ENCODE data around the gene KIF17. TPM values are rescaled to one million over a fixed set of nuclear protein-coding genes. Genes with fewer than 3 reads are reported as not detected.

KIF17 gene
- total and polyA plus RNA-seq, 2 of the 4 experiments (the other 2 are of a cell fraction), result 4.5 to 5.7 TPM

DNA sequence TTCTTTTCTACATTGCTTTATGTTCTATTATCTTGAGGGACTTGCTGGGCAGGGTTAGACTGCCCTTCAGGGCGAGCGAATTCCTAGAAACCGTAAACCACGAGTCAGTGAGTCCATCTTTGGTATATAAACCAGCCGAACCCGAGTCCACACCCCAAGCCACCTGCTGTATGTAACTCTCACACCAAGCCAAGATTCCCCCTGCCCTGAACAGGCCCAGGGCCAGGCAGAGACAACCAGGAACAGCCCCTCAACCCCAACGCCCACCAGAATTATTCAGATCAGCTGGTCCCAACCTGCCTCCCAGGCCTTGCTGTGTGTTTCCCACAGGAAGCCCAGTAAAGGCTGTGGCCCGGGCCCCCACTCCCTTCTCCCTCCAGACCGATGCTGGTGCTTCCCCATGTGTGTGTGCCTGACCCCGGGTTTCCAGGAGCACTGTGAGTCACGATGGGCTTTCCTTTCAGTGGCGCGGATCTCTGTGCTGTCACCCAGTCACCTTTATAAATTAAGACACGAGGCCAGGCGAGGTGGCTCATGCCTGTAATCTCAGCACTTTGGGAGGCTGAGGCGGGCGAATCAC lies 17.1 kb downstream of the KIF17 start:
- no peak for TF ChIP-seq SMC3 (IDR thresholded peaks at IDR 0.05; ENCODE audit: low read depth, low read length)
- TF ChIP-seq FOS (IDR thresholded peaks at IDR 0.05; ENCODE audit: low read depth, low read length), result no peak
- TF ChIP-seq MXI1 (IDR thresholded peaks at IDR 0.05; ENCODE audit: borderline replicate concordance, low read depth, low read length), result no peak
- no peak for TF ChIP-seq MAZ (IDR thresholded peaks at IDR 0.05; ENCODE audit: borderline replicate concordance, low read depth, low read length)
- TF ChIP-seq BHLHE40 (IDR thresholded peaks at IDR 0.05; ENCODE audit: low read depth, low read length), result no peak
- no peak for TF ChIP-seq MAFK (IDR thresholded peaks at IDR 0.05; ENCODE audit: low read depth, low read length)
- TF ChIP-seq CHD1 (IDR thresholded peaks at IDR 0.05; ENCODE audit: low read depth, low read length), result no peak
- TF ChIP-seq, protein P1, sequence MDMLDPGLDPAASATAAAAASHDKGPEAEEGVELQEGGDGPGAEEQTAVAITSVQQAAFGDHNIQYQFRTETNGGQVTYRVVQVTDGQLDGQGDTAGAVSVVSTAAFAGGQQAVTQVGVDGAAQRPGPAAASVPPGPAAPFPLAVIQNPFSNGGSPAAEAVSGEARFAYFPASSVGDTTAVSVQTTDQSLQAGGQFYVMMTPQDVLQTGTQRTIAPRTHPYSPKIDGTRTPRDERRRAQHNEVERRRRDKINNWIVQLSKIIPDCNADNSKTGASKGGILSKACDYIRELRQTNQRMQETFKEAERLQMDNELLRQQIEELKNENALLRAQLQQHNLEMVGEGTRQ (IDR thresholded peaks at IDR 0.05; ENCODE audit: low read depth, low read length), result no peak
- TF ChIP-seq RAD21 (IDR thresholded peaks at IDR 0.05; ENCODE audit: low read length), result no peak
- no peak for TF ChIP-seq RFX5 (IDR thresholded peaks at IDR 0.05; ENCODE audit: low read depth, low read length)
- TF ChIP-seq CEBPB (IDR thresholded peaks at IDR 0.05; ENCODE audit: low read depth, low read length), result no peak
- TF ChIP-seq, protein P2, sequence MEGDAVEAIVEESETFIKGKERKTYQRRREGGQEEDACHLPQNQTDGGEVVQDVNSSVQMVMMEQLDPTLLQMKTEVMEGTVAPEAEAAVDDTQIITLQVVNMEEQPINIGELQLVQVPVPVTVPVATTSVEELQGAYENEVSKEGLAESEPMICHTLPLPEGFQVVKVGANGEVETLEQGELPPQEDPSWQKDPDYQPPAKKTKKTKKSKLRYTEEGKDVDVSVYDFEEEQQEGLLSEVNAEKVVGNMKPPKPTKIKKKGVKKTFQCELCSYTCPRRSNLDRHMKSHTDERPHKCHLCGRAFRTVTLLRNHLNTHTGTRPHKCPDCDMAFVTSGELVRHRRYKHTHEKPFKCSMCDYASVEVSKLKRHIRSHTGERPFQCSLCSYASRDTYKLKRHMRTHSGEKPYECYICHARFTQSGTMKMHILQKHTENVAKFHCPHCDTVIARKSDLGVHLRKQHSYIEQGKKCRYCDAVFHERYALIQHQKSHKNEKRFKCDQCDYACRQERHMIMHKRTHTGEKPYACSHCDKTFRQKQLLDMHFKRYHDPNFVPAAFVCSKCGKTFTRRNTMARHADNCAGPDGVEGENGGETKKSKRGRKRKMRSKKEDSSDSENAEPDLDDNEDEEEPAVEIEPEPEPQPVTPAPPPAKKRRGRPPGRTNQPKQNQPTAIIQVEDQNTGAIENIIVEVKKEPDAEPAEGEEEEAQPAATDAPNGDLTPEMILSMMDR (conservative IDR thresholded peaks at IDR 0.05; ENCODE audit: low read depth, low read length), result no peak
- no peak for TF ChIP-seq NFE2L2 (IDR thresholded peaks at IDR 0.05; ENCODE audit: low read depth, low read length)
- no peak for TF ChIP-seq POLR2A (IDR thresholded peaks at IDR 0.05; ENCODE audit: low read depth, low read length)
- TF ChIP-seq, protein P3, sequence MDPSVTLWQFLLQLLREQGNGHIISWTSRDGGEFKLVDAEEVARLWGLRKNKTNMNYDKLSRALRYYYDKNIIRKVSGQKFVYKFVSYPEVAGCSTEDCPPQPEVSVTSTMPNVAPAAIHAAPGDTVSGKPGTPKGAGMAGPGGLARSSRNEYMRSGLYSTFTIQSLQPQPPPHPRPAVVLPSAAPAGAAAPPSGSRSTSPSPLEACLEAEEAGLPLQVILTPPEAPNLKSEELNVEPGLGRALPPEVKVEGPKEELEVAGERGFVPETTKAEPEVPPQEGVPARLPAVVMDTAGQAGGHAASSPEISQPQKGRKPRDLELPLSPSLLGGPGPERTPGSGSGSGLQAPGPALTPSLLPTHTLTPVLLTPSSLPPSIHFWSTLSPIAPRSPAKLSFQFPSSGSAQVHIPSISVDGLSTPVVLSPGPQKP (IDR thresholded peaks at IDR 0.05; ENCODE audit: borderline replicate concordance, low read depth, low read length), result no peak
- dilution Hi-C loops (cut with HindIII; ENCODE audit: low sequenced_read_pairs, unreplicated experiment), result no loop called here

More for the DNA sequence above, 17.1 kb downstream of the KIF17 start:
- no TSS peak for BruUV-seq (replicated peaks)
- no peaks in the 10 kb centered on the region for H3K9me3 ChIP-seq (ENCODE audit: control insufficient read depth, insufficient read depth, low read length)
- H3K27ac ChIP-seq (ENCODE audit: insufficient read depth, low read length), result no peak overlapping the region
- H4K8ac ChIP-seq (ENCODE audit: low read depth in 2 of 2, low read length in 2 of 2), result no peak overlapping the region
- no peak overlapping the region for H3K4me3 ChIP-seq (ENCODE audit: insufficient read depth, low read depth, low read length)
- H4K5ac ChIP-seq (ENCODE audit: low read depth, low read length), result no peak overlapping the region
- H3K36me3 ChIP-seq (ENCODE audit: control insufficient read depth, insufficient read depth, low read length), result no peaks in the 10 kb centered on the region
- H3K14ac ChIP-seq (replicated peaks; ENCODE audit: low read depth, low read length), result no peak overlapping the region; the same call in 1 of the 2 replicates
- H4K20me1 ChIP-seq (ENCODE audit: insufficient read depth, low read length), result no peaks in the 10 kb centered on the region; the same call in 1 of the 2 replicates
- no peak overlapping the region for H3K56ac ChIP-seq (ENCODE audit: extremely low read depth, insufficient read depth, low read length)
- no peak overlapping the region for H3K9ac ChIP-seq (ENCODE audit: low read depth, low read length)
- peaks cover 14% of the 10 kb centered on the region for H3K4me1 ChIP-seq (ENCODE audit: control insufficient read depth, insufficient read depth, low read length)
- 77% methylated on average over 13 of the region's 17 CpGs; no CpG with 5 or more reads in 1 of the 2 experiments for WGBS, 2 experiments (ENCODE audit: extremely low coverage in 2 of 2, insufficient read length in 1 of 2)
- DNase-seq, result no peak
- H2AFZ ChIP-seq (replicated peaks; ENCODE audit: low read length, poor library complexity), result peak overlapping the region; percentile 13
- intact Hi-C loops (cut with micrococcal nuclease) (no loop called here), in situ Hi-C loops (cut with MboI; ENCODE audit: low sequenced_read_pairs) (no loop called here)
- no peak overlapping the region for H3K23ac ChIP-seq (ENCODE audit: low read depth, low read length)
- H2BK120ac ChIP-seq (ENCODE audit: low read depth, low read length), result peak overlapping the region; percentile 59
- H2AK9ac ChIP-seq (replicated peaks; ENCODE audit: low read depth, low read length, poor library complexity), result no peak overlapping the region
- peaks cover 16% of the 10 kb centered on the region for H3K9me1 ChIP-seq (ENCODE audit: insufficient read depth, low read length)
- H3K18ac ChIP-seq (ENCODE audit: low read depth, low read length), result no peak overlapping the region
- H2AK5ac ChIP-seq (ENCODE audit: low read depth, low read length), result peak overlapping the region; percentile 61
- peak overlapping the region; percentile 50 for H3K4ac ChIP-seq (ENCODE audit: low read depth, low read length)
- H2BK5ac ChIP-seq (ENCODE audit: low read depth, low read length, poor library complexity, severe bottlenecking), result no peak overlapping the region
- H2BK15ac ChIP-seq (ENCODE audit: low read depth, low read length), result no peak overlapping the region
- ChIA-PET POLR2A (ENCODE audit: unreplicated experiment) (no interaction called here), CTCF (no interaction called here)
- H3K27me3 ChIP-seq (ENCODE audit: control insufficient read depth, insufficient read depth, low read length), result no peaks in the 10 kb centered on the region
- no peak overlapping the region for H3K4me2 ChIP-seq (ENCODE audit: low read depth, low read length)
- peaks cover 11 to 28% of the 10 kb centered on the region in 2 experiments for H3K79me1 ChIP-seq (ENCODE audit: low read depth in 1 of 2, low read length in 2 of 2)
- H4K91ac ChIP-seq (ENCODE audit: insufficient read depth, low read depth, low read length), result no peak overlapping the region
- no peak for ATAC-seq (ENCODE audit: low read depth)
- peak overlapping the region; percentile 39; the same call in 1 of the 2 replicates for H2BK20ac ChIP-seq (ENCODE audit: low read depth, low read length)

Measured in IMR-90 (cell line).